Liver (tissue), 9 donors: ENCODE data around the gene LCN12. TPM values are rescaled to one million over a fixed set of nuclear protein-coding genes. Genes with fewer than 3 reads are reported as not detected.

Source experiments
- DNase-seq: peaks from one replicate; pipeline ENCODE4 v3.0.0-alpha.2; 2017; ENCODE audit warnings: low spot score
- H3K27ac ChIP-seq, 2 donors: one replicate each; pipeline ENCODE4 v1.7.0; 2013; ENCODE audit warnings: inconsistent platforms in 2 of 2, low read length in 2 of 2, control low read depth in 1 of 2, low read depth in 1 of 2, mild to moderate bottlenecking in 1 of 2
- H3K27me3 ChIP-seq, 4 donors: one replicate each; pipeline versions ENCODE4 v1.6.1 to v1.7.0; 2013; ENCODE audit warnings: low read length in 3 of 4, inconsistent platforms in 1 of 4, mild to moderate bottlenecking in 1 of 4, moderate library complexity in 1 of 4; ENCODE audit not compliant: control insufficient read depth in 4 of 4, insufficient read depth in 4 of 4
- H3K36me3 ChIP-seq, 4 donors: one replicate each; pipeline versions ENCODE4 v1.6.1 to v1.7.0; 2013; ENCODE audit warnings: low read length in 3 of 4, mild to moderate bottlenecking in 3 of 4, low read depth in 1 of 4, moderate library complexity in 1 of 4; ENCODE audit not compliant: control insufficient read depth in 4 of 4, insufficient read depth in 3 of 4
- H3K4me1 ChIP-seq, 4 donors: one replicate each; pipeline versions ENCODE4 v1.6.1 to v1.7.0; 2013; ENCODE audit warnings: low read length in 3 of 4, mild to moderate bottlenecking in 3 of 4, moderate library complexity in 1 of 4; ENCODE audit not compliant: control insufficient read depth in 4 of 4, insufficient read depth in 4 of 4
- H3K4me3 ChIP-seq, 3 donors: one replicate each; pipeline versions ENCODE4 v1.6.1 to v1.7.0; 2013; ENCODE audit warnings: low read length in 3 of 3, control low read depth in 1 of 3, low read depth in 1 of 3, mild to moderate bottlenecking in 1 of 3
- H3K9ac ChIP-seq, 2 donors: one replicate each; pipeline ENCODE4 v1.7.0; 2013; ENCODE audit warnings: low read length in 2 of 2, mild to moderate bottlenecking in 2 of 2, moderate library complexity in 2 of 2, control low read depth in 1 of 2, low read depth in 1 of 2
- H3K9me3 ChIP-seq, 4 donors: one replicate each; pipeline versions ENCODE4 v1.6.1 to v1.7.0; 2013; ENCODE audit warnings: low read length in 3 of 4; ENCODE audit not compliant: control insufficient read depth in 4 of 4
- ATF3 ChIP-seq: IDR thresholded peaks from 2 replicates; pipeline ENCODE4 v1.6.1; 2016; ENCODE audit warnings: antibody characterized with exemption
- CTCF ChIP-seq: fragments of 150-350 bp; IDR thresholded peaks from 2 replicates; pipeline ENCODE4 v1.5.1; 2017; ENCODE audit warnings: improper control_type of control experiment, low read depth, low read length; ENCODE audit not compliant: missing input control
- EGR1 ChIP-seq, 2 donors: IDR thresholded peaks; 2 replicates each; pipeline ENCODE4 v1.6.1; 2016 to 2018; ENCODE audit warnings: antibody characterized with exemption in 2 of 2, low read depth in 2 of 2
- FOXA1 ChIP-seq: IDR thresholded peaks from 2 replicates; pipeline ENCODE4 v1.6.1; 2016; ENCODE audit warnings: antibody characterized with exemption
- FOXA2 ChIP-seq: IDR thresholded peaks from 2 replicates; pipeline ENCODE4 v1.6.1; 2016; ENCODE audit warnings: antibody characterized with exemption
- GABPA ChIP-seq, 2 donors: IDR thresholded peaks in 1 of 2; conservative IDR thresholded peaks in 1 of 2; 2 replicates each; pipeline ENCODE4 v1.6.1; 2016; ENCODE audit warnings: antibody characterized with exemption in 2 of 2, mild to moderate bottlenecking in 1 of 2, moderate library complexity in 1 of 2
- NR2F2 ChIP-seq: IDR thresholded peaks from 2 replicates; pipeline ENCODE4 v1.6.1; 2016; ENCODE audit warnings: antibody characterized with exemption
- REST ChIP-seq: IDR thresholded peaks from 2 replicates; pipeline ENCODE4 v1.6.1; 2016; ENCODE audit warnings: antibody characterized with exemption, mild to moderate bottlenecking
- RXRA ChIP-seq, 2 donors: IDR thresholded peaks; 2 replicates each; pipeline ENCODE4 v1.6.1; 2017 to 2018; ENCODE audit warnings: antibody characterized with exemption in 2 of 2, mild to moderate bottlenecking in 1 of 2
- SP1 ChIP-seq: IDR thresholded peaks from 2 replicates; pipeline ENCODE4 v1.6.1; 2018; ENCODE audit warnings: antibody characterized with exemption, mild to moderate bottlenecking
- TAF1 ChIP-seq: conservative IDR thresholded peaks from 2 replicates; pipeline ENCODE4 v1.6.1; 2016; ENCODE audit warnings: antibody characterized with exemption, mild to moderate bottlenecking
- YY1 ChIP-seq: IDR thresholded peaks from 2 replicates; pipeline ENCODE4 v1.6.1; 2016; ENCODE audit warnings: antibody characterized with exemption, mild to moderate bottlenecking
- ZBTB33 ChIP-seq: IDR thresholded peaks from 2 replicates; pipeline ENCODE4 v1.6.1; 2016; ENCODE audit warnings: antibody characterized with exemption
- WGBS: extraction: QIAGEN DNeasy Blood & Tissue Kit; methylation state at CpG from one replicate; pipeline ENCODE4 v1.1.7; 2013; 5-methylcytosine and 5-hydroxymethylcytosine counted together
- polyA plus RNA-seq, 2 donors: library from polyadenylated mRNA; stranded (reverse) in 1 of 2; unstranded in 1 of 2; fragments of 200-250 nt in 1 of 2; fragments of >200 nt in 1 of 2; fragmentation: Nextera tagmentation in 1 of 2; extraction: Ambion mirVana in 1 of 2; gene quantifications; one replicate each; pipeline versions ENCODE4 v1.2.1 to v1.2.3, GENCODE V29; 2013 to 2015
- total RNA-seq, 2 donors: library from RNA; depleted of rRNA; stranded (reverse); fragments of >200 nt; gene quantifications; one replicate each; pipeline ENCODE4 v1.2.3, GENCODE V29; 2014
- donor health status: healthy.
- donor health status: healthy.
- donor health status: healthy.
- donor health status: healthy.
- donor health status: healthy.

The LCN12 gene
- total and polyA plus RNA-seq, 4 donors: 2.3 to 12.2 (median 6.2) TPM

GRCh38 chr9:136969774-136970173, 17.7 kb downstream of the LCN12 start:
- Histone ChIP-seq H3K4me3 (no peak overlapping the region), H3K27ac (no peak overlapping the region), H3K9me3 (no peaks in the 10 kb centered on the region), H3K27me3 (no peaks in the 10 kb centered on the region), H3K36me3 (no peaks in the 10 kb centered on the region), H3K4me1 (peaks cover 0 to 2% (median 0%) of the 10 kb centered on the region in 4 donors), H3K9ac (no peak overlapping the region)
- TF ChIP-seq RXRA (IDR thresholded peaks at IDR 0.05): no peak
- no peak for TF ChIP-seq NR2F2
- no peak for TF ChIP-seq FOXA2
- TF ChIP-seq EGR1 (IDR thresholded peaks at IDR 0.05; ENCODE audit: low read depth in 2 of 2): no peak
- TF ChIP-seq CTCF: no peak
- TF ChIP-seq SP1: no peak
- TF ChIP-seq REST: no peak
- no peak for TF ChIP-seq ZBTB33
- no peak for TF ChIP-seq FOXA1
- TF ChIP-seq TAF1: no peak
- TF ChIP-seq ATF3: no peak
- DNase-seq: no peak
- WGBS: 82% methylated on average over 5 of the region's 5 CpGs

GRCh38 chr9:136970361-136970760, 18.3 kb downstream of the LCN12 start:
- 95% methylated on average over 11 of the region's 11 CpGs for WGBS
- Histone ChIP-seq H3K4me1 (peaks cover 0 to 2% (median 0%) of the 10 kb centered on the region in 4 donors), H3K27me3 (no peaks in the 10 kb centered on the region), H3K36me3 (no peaks in the 10 kb centered on the region), H3K27ac (no peak overlapping the region), H3K4me3 (no peak overlapping the region), H3K9ac (no peak overlapping the region), H3K9me3 (no peaks in the 10 kb centered on the region)
- TF ChIP-seq YY1 (no peak), SP1 (no peak), ATF3 (no peak), GABPA (IDR thresholded peaks at IDR 0.05 in 1 of 2, conservative IDR thresholded peaks at IDR 0.05 in 1 of 2) (no peak)
- no peak for DNase-seq
